HepG2 (cell line): Measurements from ENCODE around the gene RXRG. TPM values are rescaled to one million over a fixed set of nuclear protein-coding genes. Genes with fewer than 3 reads are reported as not detected.

Source experiments
- ATAC-seq: fragments of 200-7000 bp; cut with Tn5 transposase; 3 replicates; pipeline ENCODE4 v1.9.1; 2020; ENCODE audit warnings: mild to moderate bottlenecking, moderate library complexity
- BruUV-seq: library from RNA; stranded (reverse); fragments of 400-500 nt; replicated peaks from 2 replicates; lab custom pipeline; 2021; lab: Mats Ljungman, UMichigan
- CTCF ChIA-PET: fragments of 300-600 bp; formaldehyde crosslinking; extraction: SDS; loops from one replicate; lab custom pipeline; 2021; ENCODE audit warnings: low total read pairs, inconsistent platforms, low intra/inter-chr PET ratio; lab: Yijun Ruan, JAX
- POLR2A ChIA-PET: fragments of 350-600 bp; sonication (Branson Sonifier 250); formaldehyde crosslinking; loops from one replicate; lab custom pipeline; 2020; ENCODE audit warnings: antibody characterized with exemption, inconsistent platforms; lab: Yijun Ruan, JAX
- DNase-seq: peaks from one replicate; pipeline ENCODE4 v3.0.0-alpha.2; 2015; ENCODE audit warnings: low spot score
- FAIRE-seq: peaks from 3 replicates; lab custom pipeline; 2011; peaks lifted over from hg19 to GRCh38; lab: Jason Lieb, UNC
- H2AFZ ChIP-seq: one replicate; pipeline ENCODE4 v1.6.1; 2011; ENCODE audit warnings: low read length, inconsistent platforms
- H3K27ac ChIP-seq: fragments of 300-600 bp; 3 replicates; pipeline ENCODE4 v1.8.0; 2011; ENCODE audit warnings: mixed run types, mild to moderate bottlenecking, mixed read lengths, low read length, inconsistent platforms; ENCODE audit not compliant: insufficient read depth; ENCODE audit errors: extremely low read length
- H3K27me3 ChIP-seq, 2 experiments: fragments of 200-600 bp in 1 of 2; 2 replicates in 1 of 2; 3 replicates in 1 of 2; pipeline versions ENCODE4 v1.6.0 to v1.8.0; 2011; ENCODE audit warnings: low read length in 2 of 2, mild to moderate bottlenecking in 2 of 2, moderate library complexity in 2 of 2, inconsistent platforms in 1 of 2; ENCODE audit not compliant: insufficient read depth in 2 of 2, control insufficient read depth in 1 of 2
- H3K36me3 ChIP-seq, 2 experiments: fragments of 200-600 bp in 1 of 2; replicated peaks in 1 of 2; 2 replicates in 1 of 2; 3 replicates in 1 of 2; pipeline versions ENCODE4 v1.5.1 to v1.8.0; 2011; ENCODE audit warnings: low read length in 2 of 2, inconsistent platforms in 1 of 2; ENCODE audit not compliant: insufficient read depth in 2 of 2, control insufficient read depth in 1 of 2
- H3K4me1 ChIP-seq: 2 replicates; pipeline ENCODE4 v1.5.1; 2012; ENCODE audit warnings: low read length, inconsistent platforms; ENCODE audit not compliant: insufficient read depth
- H3K4me2 ChIP-seq: 2 replicates; pipeline ENCODE4 v1.6.0; 2011; ENCODE audit warnings: low read depth, low read length, inconsistent platforms
- H3K4me3 ChIP-seq, 3 experiments: fragments of 200-600 bp in 1 of 3; sonication (generic), shearing (Covaris generic) in 1 of 3; replicated peaks in 1 of 3; 2 replicates each; pipeline ENCODE4 v1.5.1; 2011 to 2016; ENCODE audit warnings: low read length in 3 of 3, inconsistent platforms in 2 of 3, low read depth in 2 of 3, mild to moderate bottlenecking in 2 of 3, control low read depth in 1 of 3, mixed read lengths in 1 of 3; ENCODE audit not compliant: insufficient read depth in 1 of 3
- H3K79me2 ChIP-seq: one replicate; pipeline ENCODE4 v1.6.1; 2011; ENCODE audit warnings: low read length, inconsistent platforms; ENCODE audit not compliant: insufficient read depth
- H3K9ac ChIP-seq: 2 replicates; pipeline ENCODE4 v1.6.0; 2011; ENCODE audit warnings: mild to moderate bottlenecking, low read depth, low read length, inconsistent platforms; ENCODE audit not compliant: insufficient read depth
- H3K9me3 ChIP-seq: 2 replicates; pipeline ENCODE4 v1.5.1; 2012; ENCODE audit warnings: mild to moderate bottlenecking, low read length
- H4K20me1 ChIP-seq: 2 replicates; pipeline ENCODE4 v1.6.0; 2011; ENCODE audit warnings: inconsistent platforms, mild to moderate bottlenecking, low read length, moderate library complexity; ENCODE audit not compliant: insufficient read depth
- BORCS8-MEF2B ChIP-seq: sonication (generic); formaldehyde crosslinking; IDR thresholded peaks from 2 replicates; pipeline ENCODE4 v1.8.0; 2022; ENCODE audit warnings: mild to moderate bottlenecking, missing genetic modification reagents
- DNMT3B ChIP-seq: conservative IDR thresholded peaks from 2 replicates; pipeline ENCODE4 v1.6.1; 2016; ENCODE audit warnings: missing biosample characterization, control low read depth
- FOXJ3 ChIP-seq: sonication (generic); formaldehyde crosslinking; IDR thresholded peaks from 2 replicates; pipeline ENCODE4 v1.4.0; 2020; ENCODE audit warnings: missing genetic modification reagents, mild to moderate bottlenecking, borderline replicate concordance
- HNF4A ChIP-seq: sonication (generic); formaldehyde crosslinking; IDR thresholded peaks from 2 replicates; pipeline ENCODE4 v1.4.0; 2020; ENCODE audit warnings: missing genetic modification reagents
- STAG1 ChIP-seq: sonication (generic); formaldehyde crosslinking; IDR thresholded peaks from 2 replicates; pipeline ENCODE4 v1.4.0; 2020; ENCODE audit warnings: missing genetic modification reagents
- TBX2 ChIP-seq: sonication (generic); formaldehyde crosslinking; IDR thresholded peaks from 2 replicates; pipeline ENCODE4 v1.5.0; 2020; ENCODE audit warnings: missing genetic modification reagents, mild to moderate bottlenecking, borderline replicate concordance
- ZNF101 ChIP-seq: sonication (generic); formaldehyde crosslinking; IDR thresholded peaks from 2 replicates; pipeline ENCODE4 v1.4.0; 2020; ENCODE audit warnings: mild to moderate bottlenecking, low read depth, missing genetic modification reagents, borderline replicate concordance
- ZNF367 ChIP-seq: sonication (generic); formaldehyde crosslinking; IDR thresholded peaks from 2 replicates; pipeline ENCODE4 v1.4.0; 2020; ENCODE audit warnings: missing genetic modification reagents, borderline replicate concordance
- ZNF841 ChIP-seq: sonication (generic); formaldehyde crosslinking; IDR thresholded peaks from 2 replicates; pipeline ENCODE4 v1.8.1; 2023; ENCODE audit warnings: missing genetic modification reagents, borderline replicate concordance
- WGBS: methylation state at CpG from one replicate; pipeline ENCODE4 v1.1.6; 2017; ENCODE audit warnings: low lambda C conversion rate; 5-methylcytosine and 5-hydroxymethylcytosine counted together
- in situ Hi-C: cut with HindIII; loops from 2 replicates; pipeline ENCODE4 v1.10.0; 2017; ENCODE audit warnings: low pct_unique_long_range_greater_than_20kb; ENCODE audit not compliant: extremely low pct_ligation_motif_present
- intact Hi-C: fragments of 100-400 bp; cut with micrococcal nuclease; formaldehyde crosslinking; loops from one replicate; pipeline ENCODE4 v1.10.0; 2022; ENCODE audit not compliant: unreplicated experiment
- polyA plus RNA-seq, 8 experiments: library from polyadenylated mRNA; depleted of rRNA in 3 of 8; stranded (reverse) in 7 of 8; unstranded in 1 of 8; fragments of >200 nt; fragmentation: Illumina TruSeq in 4 of 8; extraction: Trizol in 4 of 8; gene quantifications; 2 replicates each; pipeline versions ENCODE4 v1.2.1 to v1.2.3, GENCODE V29; 2011 to 2016; ENCODE audit warnings: low read depth in 4 of 8, missing spikeins in 1 of 8, mixed read lengths in 1 of 8; ENCODE audit not compliant: insufficient read depth in 1 of 8
- total RNA-seq, 5 experiments: library from RNA; depleted of rRNA; stranded (reverse); fragments of >200 nt; fragmentation: Illumina TruSeq; extraction: Trizol; gene quantifications; 2 replicates each; pipeline ENCODE4 v1.2.3, GENCODE V29; 2016; ENCODE audit warnings: low read depth in 1 of 5
- TF ChIP-seq, protein P1 (sequence below): sonication (generic); formaldehyde crosslinking; IDR thresholded peaks from 2 replicates; pipeline ENCODE4 v1.4.0; 2020; ENCODE audit warnings: missing genetic modification reagents, borderline replicate concordance
- TF ChIP-seq, protein P2 (sequence below): sonication (generic); formaldehyde crosslinking; IDR thresholded peaks from 2 replicates; pipeline ENCODE4 v1.4.0; 2020; ENCODE audit warnings: missing genetic modification reagents, mild to moderate bottlenecking, borderline replicate concordance

RXRG gene
- total and polyA plus RNA-seq, 2 of the 13 experiments (the other 11 are each of a cell fraction or from before 2014, with no cell fraction given): not detected

DNA sequence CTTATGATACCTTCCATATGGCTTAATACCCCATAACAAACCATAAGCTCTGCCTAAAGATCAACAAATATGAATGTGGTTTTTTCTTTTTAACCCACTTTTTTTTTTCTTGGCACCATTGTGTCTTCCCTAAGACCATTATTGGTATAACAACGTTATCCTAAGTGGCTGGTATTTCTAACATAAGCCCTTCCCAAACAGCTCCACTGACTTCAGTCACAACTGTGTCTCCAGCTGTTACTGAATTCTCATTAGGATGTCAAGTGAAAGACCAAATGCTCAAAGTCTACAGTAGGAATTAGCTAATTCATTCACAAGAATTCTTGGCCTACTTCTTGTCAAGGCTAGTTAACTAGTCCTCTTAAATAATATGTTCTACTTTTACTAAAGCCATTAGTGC, 4.2 kb upstream of the RXRG start (continued):
- TF ChIP-seq, protein P1, sequence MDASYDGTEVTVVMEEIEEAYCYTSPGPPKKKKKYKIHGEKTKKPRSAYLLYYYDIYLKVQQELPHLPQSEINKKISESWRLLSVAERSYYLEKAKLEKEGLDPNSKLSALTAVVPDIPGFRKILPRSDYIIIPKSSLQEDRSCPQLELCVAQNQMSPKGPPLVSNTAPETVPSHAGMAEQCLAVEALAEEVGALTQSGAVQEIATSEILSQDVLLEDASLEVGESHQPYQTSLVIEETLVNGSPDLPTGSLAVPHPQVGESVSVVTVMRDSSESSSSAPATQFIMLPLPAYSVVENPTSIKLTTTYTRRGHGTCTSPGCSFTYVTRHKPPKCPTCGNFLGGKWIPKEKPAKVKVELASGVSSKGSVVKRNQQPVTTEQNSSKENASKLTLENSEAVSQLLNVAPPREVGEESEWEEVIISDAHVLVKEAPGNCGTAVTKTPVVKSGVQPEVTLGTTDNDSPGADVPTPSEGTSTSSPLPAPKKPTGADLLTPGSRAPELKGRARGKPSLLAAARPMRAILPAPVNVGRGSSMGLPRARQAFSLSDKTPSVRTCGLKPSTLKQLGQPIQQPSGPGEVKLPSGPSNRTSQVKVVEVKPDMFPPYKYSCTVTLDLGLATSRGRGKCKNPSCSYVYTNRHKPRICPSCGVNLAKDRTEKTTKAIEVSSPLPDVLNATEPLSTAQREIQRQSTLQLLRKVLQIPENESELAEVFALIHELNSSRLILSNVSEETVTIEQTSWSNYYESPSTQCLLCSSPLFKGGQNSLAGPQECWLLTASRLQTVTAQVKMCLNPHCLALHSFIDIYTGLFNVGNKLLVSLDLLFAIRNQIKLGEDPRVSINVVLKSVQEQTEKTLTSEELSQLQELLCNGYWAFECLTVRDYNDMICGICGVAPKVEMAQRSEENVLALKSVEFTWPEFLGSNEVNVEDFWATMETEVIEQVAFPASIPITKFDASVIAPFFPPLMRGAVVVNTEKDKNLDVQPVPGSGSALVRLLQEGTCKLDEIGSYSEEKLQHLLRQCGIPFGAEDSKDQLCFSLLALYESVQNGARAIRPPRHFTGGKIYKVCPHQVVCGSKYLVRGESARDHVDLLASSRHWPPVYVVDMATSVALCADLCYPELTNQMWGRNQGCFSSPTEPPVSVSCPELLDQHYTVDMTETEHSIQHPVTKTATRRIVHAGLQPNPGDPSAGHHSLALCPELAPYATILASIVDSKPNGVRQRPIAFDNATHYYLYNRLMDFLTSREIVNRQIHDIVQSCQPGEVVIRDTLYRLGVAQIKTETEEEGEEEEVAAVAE (CRISPR knock-in tag): no peak
- no peak for TF ChIP-seq HNF4A

GRCh38 chr1:165445388-165445787, 462 bp upstream of the RXRG start:
- H3K4me2 ChIP-seq: no peak overlapping the region

More at GRCh38 chr1:165445388-165445787, 462 bp upstream of the RXRG start:
- intact Hi-C loops: no loop called here
- CTCF ChIA-PET: no interaction called here
- 56% methylated on average over 4 of the region's 4 CpGs for WGBS
- BruUV-seq: no TSS peak
- no peak for FAIRE-seq
- TF ChIP-seq ZNF101 (CRISPR knock-in tag): no peak
- TF ChIP-seq ZNF367: no peak
- TF ChIP-seq DNMT3B: no peak
- no peak for TF ChIP-seq TBX2
- TF ChIP-seq FOXJ3: no peak
- TF ChIP-seq BORCS8-MEF2B (CRISPR knock-in tag): no peak
- no peak for TF ChIP-seq STAG1 (CRISPR knock-in tag)
- TF ChIP-seq, protein P2, sequence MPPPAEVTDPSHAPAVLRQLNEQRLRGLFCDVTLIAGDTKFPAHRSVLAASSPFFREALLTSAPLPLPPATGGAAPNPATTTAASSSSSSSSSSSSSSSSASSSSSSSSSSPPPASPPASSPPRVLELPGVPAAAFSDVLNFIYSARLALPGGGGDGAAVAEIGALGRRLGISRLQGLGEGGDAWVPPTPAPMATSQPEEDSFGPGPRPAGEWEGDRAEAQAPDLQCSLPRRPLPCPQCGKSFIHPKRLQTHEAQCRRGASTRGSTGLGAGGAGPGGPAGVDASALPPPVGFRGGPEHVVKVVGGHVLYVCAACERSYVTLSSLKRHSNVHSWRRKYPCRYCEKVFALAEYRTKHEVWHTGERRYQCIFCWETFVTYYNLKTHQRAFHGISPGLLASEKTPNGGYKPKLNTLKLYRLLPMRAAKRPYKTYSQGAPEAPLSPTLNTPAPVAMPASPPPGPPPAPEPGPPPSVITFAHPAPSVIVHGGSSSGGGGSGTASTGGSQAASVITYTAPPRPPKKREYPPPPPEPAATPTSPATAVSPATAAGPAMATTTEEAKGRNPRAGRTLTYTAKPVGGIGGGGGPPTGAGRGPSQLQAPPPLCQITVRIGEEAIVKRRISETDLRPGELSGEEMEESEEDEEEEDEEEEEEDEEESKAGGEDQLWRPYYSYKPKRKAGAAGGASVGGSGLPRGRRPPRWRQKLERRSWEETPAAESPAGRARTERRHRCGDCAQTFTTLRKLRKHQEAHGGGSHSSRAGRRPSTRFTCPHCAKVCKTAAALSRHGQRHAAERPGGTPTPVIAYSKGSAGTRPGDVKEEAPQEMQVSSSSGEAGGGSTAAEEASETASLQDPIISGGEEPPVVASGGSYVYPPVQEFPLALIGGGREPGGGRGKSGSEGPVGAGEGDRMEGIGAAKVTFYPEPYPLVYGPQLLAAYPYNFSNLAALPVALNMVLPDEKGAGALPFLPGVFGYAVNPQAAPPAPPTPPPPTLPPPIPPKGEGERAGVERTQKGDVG (CRISPR knock-in tag): no peak
- no peak for TF ChIP-seq ZNF841 (CRISPR knock-in tag)
- H3K9me3 ChIP-seq: no peaks in the 10 kb centered on the region
- no peak overlapping the region for H2AFZ ChIP-seq
- in situ Hi-C loops: no loop called here
- H3K9ac ChIP-seq: no peak overlapping the region
- POLR2A ChIA-PET: no interaction called here
- ATAC-seq: no peak
- H3K27ac ChIP-seq: no peak overlapping the region
- no peak overlapping the region for H3K4me3 ChIP-seq
- no peak for DNase-seq
- peaks cover 0 to 21% of the 10 kb centered on the region in 2 experiments; a peak in 2 of 5 replicates for H3K27me3 ChIP-seq
- H3K36me3 ChIP-seq: no peaks in the 10 kb centered on the region
- H4K20me1 ChIP-seq: no peaks in the 10 kb centered on the region
- H3K4me1 ChIP-seq: no peaks in the 10 kb centered on the region
- no peaks in the 10 kb centered on the region for H3K79me2 ChIP-seq
